Limb (tissue), 2 donors: ENCODE data around the gene KLF13.

Experiments
- DNase-seq, 2 donors: peaks; one replicate each; pipeline ENCODE4 v3.0.0-alpha.2; 2016; ENCODE audit errors: extremely low spot score in 2 of 2

Gene KLF13

DNA sequence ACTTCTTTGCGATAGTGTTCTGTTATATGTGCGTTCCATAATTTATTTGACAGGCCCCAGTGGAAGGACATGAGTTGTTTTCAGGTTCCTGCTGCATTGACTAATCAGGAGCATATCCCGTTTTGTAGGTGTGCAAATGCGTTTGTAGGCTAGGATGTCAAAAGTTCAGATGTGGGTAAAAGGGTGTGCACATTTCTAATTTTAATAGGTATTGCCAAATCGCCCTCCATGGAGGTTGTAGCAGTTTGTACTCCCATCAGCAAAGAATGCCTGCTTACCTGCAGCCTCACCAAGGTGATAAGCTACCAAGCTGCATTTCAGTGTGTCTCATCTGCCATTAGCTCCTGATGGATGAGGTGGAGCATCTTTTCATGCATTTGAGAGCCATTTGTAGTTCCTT is 36.3 kb downstream of the KLF13 start:
- DNase-seq, result no peak

GRCh38 chr15:31364301-31365031 is 37.8 kb downstream of the KLF13 start:
- no peak for DNase-seq

GRCh38 chr15:31365032-31365654 is 38.5 kb downstream of the KLF13 start:
- no peak for DNase-seq

DNA sequence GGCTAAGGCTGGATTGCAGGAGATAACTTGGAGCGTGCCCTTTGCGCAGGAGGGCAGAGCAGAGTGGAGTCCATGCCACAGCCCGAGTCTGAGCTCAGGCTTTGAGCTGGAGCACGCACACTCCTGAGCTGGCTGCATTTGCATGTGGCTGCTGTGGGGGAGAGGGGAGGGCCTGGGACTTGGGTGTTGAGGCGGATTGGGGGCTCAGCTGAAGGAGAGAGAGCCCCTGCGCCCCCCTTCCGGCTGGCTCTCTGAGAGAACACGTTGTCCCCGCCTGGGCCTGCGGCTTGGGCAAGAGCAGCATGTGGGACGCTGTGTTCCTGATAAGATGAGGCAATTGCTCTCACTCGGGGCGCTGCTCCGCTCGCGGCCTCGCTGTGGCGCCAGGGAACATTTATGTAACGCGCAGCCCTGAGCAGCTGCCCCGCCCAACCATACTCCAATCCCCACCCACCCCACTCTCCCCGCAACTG is 39.1 kb downstream of the KLF13 start:
- peak; percentile 50 to 77 for DNase-seq

GRCh38 chr15:31366169-31366734 is 39.6 kb downstream of the KLF13 start:
- no peak for DNase-seq

DNA sequence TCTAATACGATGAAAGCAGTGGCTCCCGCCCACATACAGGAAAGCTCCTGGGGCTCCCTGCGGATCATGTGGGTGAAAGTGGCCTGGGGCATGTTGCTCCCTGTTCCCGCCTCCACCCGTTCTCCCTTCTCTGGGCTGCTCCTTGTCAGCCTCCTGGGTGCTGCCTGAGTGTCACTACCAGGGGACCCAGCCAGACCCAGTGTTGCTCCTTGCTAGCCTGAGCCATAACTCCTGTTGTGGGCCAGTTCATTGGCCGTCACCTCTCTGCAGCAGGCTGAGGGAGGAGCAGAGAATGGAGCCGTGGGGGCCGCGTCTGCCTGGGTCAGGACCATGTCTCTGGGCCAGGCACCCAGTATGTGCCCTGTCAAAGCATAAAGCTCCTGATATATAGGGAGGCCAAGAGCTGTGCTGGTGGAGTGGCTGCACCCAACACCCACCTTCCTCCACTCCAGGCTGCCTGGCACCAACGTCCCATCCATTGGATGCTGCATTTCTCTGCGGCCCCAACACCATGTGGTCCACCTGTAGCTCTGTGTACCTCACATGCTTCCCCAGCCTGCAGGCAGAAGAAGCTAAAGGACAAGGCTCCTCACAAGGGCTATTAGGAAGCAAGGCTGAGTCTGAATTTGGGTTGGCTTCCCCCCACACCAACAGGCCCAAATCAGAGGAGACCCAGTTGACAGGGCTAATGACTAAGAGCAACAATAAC is 40.5 kb downstream of the KLF13 start:
- DNase-seq, result no peak

GRCh38 chr15:31367730-31368344 is 41.2 kb downstream of the KLF13 start:
- no peak for DNase-seq

GRCh38 chr15:31369727-31370126 is 43.1 kb downstream of the KLF13 start:
- DNase-seq, result no peak

GRCh38 chr15:31371520-31372240 is 45.0 kb downstream of the KLF13 start:
- no peak for DNase-seq

DNA sequence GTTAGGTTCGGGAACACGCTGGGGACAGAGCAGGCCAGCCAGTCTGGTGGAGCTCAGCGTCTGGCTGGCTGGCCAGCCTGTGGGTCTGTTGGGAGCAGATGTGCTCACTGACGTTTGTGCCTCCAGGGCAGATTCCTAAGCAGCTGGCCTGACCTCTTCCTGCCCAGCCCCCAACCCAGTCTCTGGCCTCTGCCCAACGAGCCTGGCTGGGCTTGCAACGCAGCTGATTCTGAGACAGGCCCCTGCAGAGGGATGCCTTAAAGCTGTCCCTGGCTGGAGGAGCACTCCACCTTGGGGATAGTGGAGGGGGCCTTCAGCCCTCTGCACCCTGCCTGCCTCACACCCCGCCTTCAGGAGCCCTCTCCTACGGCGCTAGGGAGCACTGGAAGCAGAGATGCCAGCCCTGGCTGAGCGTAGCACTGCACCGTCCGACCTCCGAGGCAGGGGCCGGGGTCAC is 46.0 kb downstream of the KLF13 start:
- DNase-seq, result peak in 1 of 2 donors; percentile 48

DNA sequence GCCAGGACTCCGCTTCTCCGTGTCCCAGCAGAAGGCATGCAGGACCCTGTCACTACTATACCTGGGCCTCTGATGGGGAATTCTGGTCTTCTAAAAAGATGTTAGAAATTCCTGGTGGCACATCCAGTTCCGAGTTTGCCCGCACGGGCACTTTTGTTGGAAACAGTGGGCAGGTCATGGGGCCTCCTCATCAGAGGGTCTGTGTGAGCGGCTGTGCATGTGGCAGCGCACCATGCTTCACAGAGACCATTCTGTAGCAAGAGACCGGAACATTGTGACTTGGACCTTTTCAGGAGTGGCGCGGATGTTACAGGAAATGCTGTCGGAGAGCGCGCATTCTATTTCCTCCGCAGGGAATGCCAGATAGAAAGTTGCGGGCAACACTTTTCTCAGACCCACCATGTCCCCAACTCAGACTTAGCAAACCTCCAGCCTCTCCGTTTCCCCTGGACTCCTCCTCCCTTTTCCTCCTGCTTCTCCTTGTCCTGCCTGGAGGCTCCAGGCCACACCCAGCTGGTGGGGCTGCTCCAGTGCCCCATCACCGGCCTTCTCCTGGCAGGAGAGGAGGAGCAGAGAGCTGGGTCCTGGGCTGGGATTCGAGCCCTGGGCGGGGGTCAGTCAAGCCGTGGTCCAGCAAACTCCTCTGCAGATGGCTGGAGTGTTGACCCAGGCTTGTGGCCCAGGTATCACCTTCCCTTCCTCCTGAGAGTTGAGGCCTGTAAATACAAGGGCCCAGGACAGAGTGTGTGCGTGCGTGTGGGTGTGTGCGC is 46.6 kb downstream of the KLF13 start:
- no peak for DNase-seq

DNA sequence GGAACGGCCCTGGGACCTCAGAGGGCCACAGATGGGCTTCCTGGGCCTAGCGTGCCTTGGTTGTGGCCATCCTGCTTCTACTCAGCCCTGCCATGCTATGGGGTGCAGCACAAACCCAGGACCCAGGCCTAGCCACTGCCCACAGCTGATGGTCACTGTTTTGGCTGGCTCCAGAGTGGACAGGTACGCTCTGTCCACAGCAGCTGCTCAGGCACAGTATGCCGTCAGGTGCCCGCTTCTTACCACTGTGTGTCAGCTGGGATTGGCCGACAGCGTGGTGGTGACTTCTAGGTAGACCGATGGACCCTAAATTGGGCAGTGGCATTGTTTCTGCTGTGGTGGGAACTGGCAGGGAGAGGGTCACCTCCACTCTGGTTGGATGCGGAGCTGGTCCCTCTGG is 47.3 kb downstream of the KLF13 start:
- no peak for DNase-seq

- DNase-seq, result no peak
Observed at GRCh38 chr15:31374489-31374888, 47.9 kb downstream of the KLF13 start.

DNA sequence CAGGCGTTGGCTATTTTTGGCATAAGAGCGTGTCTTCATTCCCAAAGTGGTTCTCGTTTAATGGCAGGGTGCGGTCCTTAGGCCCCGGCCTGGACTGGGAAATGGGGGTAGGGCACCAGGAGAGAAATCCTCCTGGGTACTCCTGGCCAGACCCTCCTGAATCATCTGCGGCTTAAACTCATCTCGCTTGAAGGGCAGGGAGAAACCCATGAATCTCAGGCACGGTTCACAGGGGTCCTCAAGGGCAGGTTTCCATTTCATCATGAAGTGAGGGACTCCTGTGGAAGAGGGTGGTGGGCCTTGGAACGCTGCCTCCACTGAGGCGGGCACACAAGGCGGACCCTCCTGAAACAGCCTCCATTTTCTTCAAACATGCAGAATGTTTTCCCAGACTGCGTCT is 48.4 kb downstream of the KLF13 start:
- no peak for DNase-seq

- no peak for DNase-seq
Observed at GRCh38 chr15:31375772-31376171, 49.1 kb downstream of the KLF13 start.

GRCh38 chr15:31376511-31376910 is 49.9 kb downstream of the KLF13 start:
- DNase-seq, result no peak

GRCh38 chr15:31377030-31377429 is 50.4 kb downstream of the KLF13 start:
- no peak for DNase-seq

GRCh38 chr15:31378363-31378903 is 51.8 kb downstream of the KLF13 start:
- DNase-seq, result no peak

DNA sequence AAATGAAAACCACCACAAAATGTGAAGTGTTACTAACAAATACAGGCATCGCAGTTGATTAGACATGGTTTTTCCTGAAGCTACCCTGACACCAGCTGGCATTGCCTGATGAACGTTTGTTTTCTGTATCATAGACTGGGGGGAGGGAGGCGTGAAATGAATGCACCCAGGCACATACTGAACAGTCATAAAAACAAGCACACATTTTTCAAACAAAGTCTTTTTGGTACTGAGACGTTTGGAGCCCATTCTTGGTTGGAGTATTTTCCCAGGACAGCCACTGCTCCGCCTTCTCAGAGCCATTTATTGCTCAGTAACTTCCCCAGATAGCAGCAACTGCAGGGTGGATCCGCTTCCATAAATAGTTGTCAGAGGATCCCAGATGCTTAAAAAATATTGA is 52.4 kb downstream of the KLF13 start:
- no peak for DNase-seq

DNA sequence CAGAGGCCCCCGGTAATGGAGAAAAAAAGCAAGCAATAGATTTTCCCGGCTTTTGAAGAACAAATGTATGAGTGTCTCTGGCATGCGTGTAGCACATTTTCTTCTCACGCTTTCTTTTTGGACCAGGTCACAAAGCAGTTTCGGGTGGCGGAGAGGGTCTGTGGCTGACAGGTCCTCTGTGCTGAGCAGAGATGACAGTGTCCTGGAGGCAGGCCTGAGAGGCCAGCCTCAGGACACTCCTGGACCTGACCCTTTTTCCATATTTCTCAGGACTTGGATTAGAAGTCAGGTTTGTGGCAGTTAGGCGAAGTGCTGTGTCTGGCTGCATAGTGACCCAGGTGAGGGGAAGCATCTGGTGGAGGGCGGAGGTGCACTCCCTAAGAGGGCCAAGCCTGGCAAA is 52.9 kb downstream of the KLF13 start:
- DNase-seq, result no peak
